Activated naive CD8-positive, alpha-beta T cell treated with anti-CD3 and anti-CD28 coated beads for 36 hours (primary cell): ENCODE data around the gene ELF3. TPM values are rescaled to one million over a fixed set of nuclear protein-coding genes. Genes with fewer than 3 reads are reported as not detected.

Experiments
- DNase-seq: peaks from one replicate; pipeline ENCODE4 v3.0.0; 2021
- H3K27ac Mint-ChIP-seq: one replicate; pipeline ENCODE4 v1.8.0; 2022; ENCODE audit warnings: mild to moderate bottlenecking, moderate library complexity, mixed read lengths
- H3K27me3 Mint-ChIP-seq: one replicate; pipeline ENCODE4 v1.8.0; 2022; ENCODE audit warnings: mild to moderate bottlenecking, mixed read lengths
- H3K36me3 Mint-ChIP-seq: one replicate; pipeline ENCODE4 v1.8.0; 2021; ENCODE audit warnings: mild to moderate bottlenecking, mixed read lengths
- H3K4me1 Mint-ChIP-seq: one replicate; pipeline ENCODE4 v1.8.0; 2021; ENCODE audit warnings: mixed read lengths
- H3K4me3 Mint-ChIP-seq: one replicate; pipeline ENCODE4 v1.8.0; 2022; ENCODE audit warnings: mild to moderate bottlenecking, moderate library complexity, mixed read lengths
- H3K9me3 Mint-ChIP-seq: one replicate; pipeline ENCODE4 v1.8.0; 2022; ENCODE audit warnings: mixed read lengths
- total RNA-seq, 2 experiments: library from RNA; stranded (reverse); gene quantifications; one replicate each; pipeline ENCODE4 v1.2.3, GENCODE V29; 2021

Gene ELF3
- total RNA-seq, 2 experiments from 2014 or later = 0.30 TPM; not detected in 1

- no peaks in the 10 kb centered on the region for H3K4me1 Mint-ChIP-seq
Measured at GRCh38 chr1:201990427-201990826, 20.0 kb upstream of the ELF3 start.

GRCh38 chr1:201999625-202000238 is 10.7 kb upstream of the ELF3 start:
- H3K27ac Mint-ChIP-seq = no peak overlapping the region
- H3K4me1 Mint-ChIP-seq = no peaks in the 10 kb centered on the region
- no peak overlapping the region for H3K4me3 Mint-ChIP-seq
- H3K9me3 Mint-ChIP-seq = no peaks in the 10 kb centered on the region
- DNase-seq = peak; percentile 10
- no peaks in the 10 kb centered on the region for H3K27me3 Mint-ChIP-seq
- peaks cover 6% of the 10 kb centered on the region for H3K36me3 Mint-ChIP-seq

More at GRCh38 chr1:201990427-201990826, 20.0 kb upstream of the ELF3 start:
- Mint-ChIP-seq H3K4me3 (no peak overlapping the region), H3K27me3 (no peaks in the 10 kb centered on the region), H3K36me3 (peaks cover 15% of the 10 kb centered on the region), H3K27ac (no peak overlapping the region), H3K9me3 (no peaks in the 10 kb centered on the region)
- no peak for DNase-seq

GRCh38 chr1:202002507-202002906 is 7.9 kb upstream of the ELF3 start:
- H3K4me1 Mint-ChIP-seq = no peaks in the 10 kb centered on the region
- H3K9me3 Mint-ChIP-seq = no peaks in the 10 kb centered on the region
- no peaks in the 10 kb centered on the region for H3K27me3 Mint-ChIP-seq
- no peak overlapping the region for H3K27ac Mint-ChIP-seq
- H3K4me3 Mint-ChIP-seq = no peak overlapping the region
- peaks cover 11% of the 10 kb centered on the region for H3K36me3 Mint-ChIP-seq
- no peak for DNase-seq

- H3K4me1 Mint-ChIP-seq = no peaks in the 10 kb centered on the region
- H3K27me3 Mint-ChIP-seq = no peaks in the 10 kb centered on the region
- no peak overlapping the region for H3K27ac Mint-ChIP-seq
- H3K36me3 Mint-ChIP-seq = peaks cover 7% of the 10 kb centered on the region
- H3K9me3 Mint-ChIP-seq = no peaks in the 10 kb centered on the region
- DNase-seq = no peak
- H3K4me3 Mint-ChIP-seq = no peak overlapping the region
Measured at GRCh38 chr1:202004711-202005110, 5.7 kb upstream of the ELF3 start.

GRCh38 chr1:202005958-202006357 is 4.4 kb upstream of the ELF3 start:
- H3K27ac Mint-ChIP-seq = no peak overlapping the region
- DNase-seq = no peak
- H3K4me1 Mint-ChIP-seq = no peaks in the 10 kb centered on the region
- no peak overlapping the region for H3K4me3 Mint-ChIP-seq
- peaks cover 6% of the 10 kb centered on the region for H3K36me3 Mint-ChIP-seq
- no peaks in the 10 kb centered on the region for H3K27me3 Mint-ChIP-seq
- H3K9me3 Mint-ChIP-seq = no peaks in the 10 kb centered on the region

- Mint-ChIP-seq H3K4me1 (no peaks in the 10 kb centered on the region), H3K27me3 (no peaks in the 10 kb centered on the region), H3K27ac (no peak overlapping the region), H3K4me3 (no peak overlapping the region), H3K9me3 (no peaks in the 10 kb centered on the region), H3K36me3 (peaks cover 6% of the 10 kb centered on the region)
- no peak for DNase-seq
Measured at GRCh38 chr1:202007304-202007703, 3.1 kb upstream of the ELF3 start.

GRCh38 chr1:202007805-202008489 is 2.4 kb upstream of the ELF3 start:
- Mint-ChIP-seq H3K36me3 (peaks cover 6% of the 10 kb centered on the region), H3K4me3 (no peak overlapping the region), H3K27ac (no peak overlapping the region), H3K9me3 (no peaks in the 10 kb centered on the region), H3K4me1 (no peaks in the 10 kb centered on the region), H3K27me3 (no peaks in the 10 kb centered on the region)
- DNase-seq = no peak

GRCh38 chr1:202009326-202010179 is 834 bp upstream of the ELF3 start:
- H3K27ac Mint-ChIP-seq = no peak overlapping the region
- DNase-seq = peak; percentile 49
- no peak overlapping the region for H3K4me3 Mint-ChIP-seq
- H3K27me3 Mint-ChIP-seq = no peaks in the 10 kb centered on the region
- H3K9me3 Mint-ChIP-seq = no peaks in the 10 kb centered on the region
- H3K36me3 Mint-ChIP-seq = peaks cover 5% of the 10 kb centered on the region
- H3K4me1 Mint-ChIP-seq = no peaks in the 10 kb centered on the region

- DNase-seq = no peak
- H3K27me3 Mint-ChIP-seq = peaks cover 2% of the 10 kb centered on the region
- H3K9me3 Mint-ChIP-seq = no peaks in the 10 kb centered on the region
- H3K4me1 Mint-ChIP-seq = no peaks in the 10 kb centered on the region
- H3K36me3 Mint-ChIP-seq = no peaks in the 10 kb centered on the region
- H3K27ac Mint-ChIP-seq = no peak overlapping the region
- H3K4me3 Mint-ChIP-seq = no peak overlapping the region
Measured at GRCh38 chr1:202011994-202012393, 1.6 kb downstream of the ELF3 start.

- Mint-ChIP-seq H3K36me3 (no peaks in the 10 kb centered on the region), H3K4me3 (no peak overlapping the region), H3K9me3 (no peaks in the 10 kb centered on the region), H3K4me1 (no peaks in the 10 kb centered on the region), H3K27me3 (peaks cover 4% of the 10 kb centered on the region), H3K27ac (no peak overlapping the region)
- no peak for DNase-seq
Measured at GRCh38 chr1:202012544-202013478, 2.4 kb downstream of the ELF3 start.

- Mint-ChIP-seq H3K27me3 (peaks cover 4% of the 10 kb centered on the region), H3K9me3 (no peaks in the 10 kb centered on the region), H3K36me3 (no peaks in the 10 kb centered on the region), H3K4me1 (no peaks in the 10 kb centered on the region), H3K27ac (no peak overlapping the region), H3K4me3 (no peak overlapping the region)
- no peak for DNase-seq
Measured at GRCh38 chr1:202013603-202014002, 3.2 kb downstream of the ELF3 start.

GRCh38 chr1:202014060-202014459 is 3.7 kb downstream of the ELF3 start:
- no peak overlapping the region for H3K27ac Mint-ChIP-seq
- DNase-seq = no peak
- peaks cover 4% of the 10 kb centered on the region for H3K27me3 Mint-ChIP-seq
- H3K9me3 Mint-ChIP-seq = no peaks in the 10 kb centered on the region
- H3K4me1 Mint-ChIP-seq = no peaks in the 10 kb centered on the region
- no peaks in the 10 kb centered on the region for H3K36me3 Mint-ChIP-seq
- no peak overlapping the region for H3K4me3 Mint-ChIP-seq

GRCh38 chr1:202014915-202015661 is 4.7 kb downstream of the ELF3 start:
- H3K27ac Mint-ChIP-seq = no peak overlapping the region

GRCh38 chr1:202015662-202015937 is 5.2 kb downstream of the ELF3 start:
- Mint-ChIP-seq H3K27ac (no peak overlapping the region), H3K4me3 (no peak overlapping the region), H3K27me3 (peaks cover 4% of the 10 kb centered on the region)

More at GRCh38 chr1:202014915-202015661, 4.7 kb downstream of the ELF3 start:
- no peaks in the 10 kb centered on the region for H3K36me3 Mint-ChIP-seq
- no peak overlapping the region for H3K4me3 Mint-ChIP-seq
- no peak for DNase-seq
- H3K27me3 Mint-ChIP-seq = peaks cover 4% of the 10 kb centered on the region
- H3K9me3 Mint-ChIP-seq = no peaks in the 10 kb centered on the region
- H3K4me1 Mint-ChIP-seq = no peaks in the 10 kb centered on the region

More at GRCh38 chr1:202015662-202015937, 5.2 kb downstream of the ELF3 start:
- Mint-ChIP-seq H3K9me3 (no peaks in the 10 kb centered on the region), H3K36me3 (no peaks in the 10 kb centered on the region), H3K4me1 (no peaks in the 10 kb centered on the region)
- no peak for DNase-seq
